Lung (tissue), 12 donors: Measurements from ENCODE around the gene FDXR. TPM values are rescaled to one million over a fixed set of nuclear protein-coding genes. Genes with fewer than 3 reads are reported as not detected.

Experiments used
- ATAC-seq: fragments of 200-7000 bp; cut with Tn5 transposase; one replicate; pipeline ENCODE4 v1.9.1; 2020; ENCODE audit warnings: moderate number of reproducible peaks; ENCODE audit not compliant: insufficient read depth, low FRiP score
- DNase-seq, 3 donors: peaks; one replicate each; pipeline ENCODE4 v3.0.0-alpha.2; 2013 to 2017
- H3K27ac ChIP-seq, 2 donors: one replicate each; pipeline ENCODE4 v1.5.1; 2013; ENCODE audit warnings: mild to moderate bottlenecking in 2 of 2, moderate library complexity in 2 of 2, control low read depth in 1 of 2, inconsistent platforms in 1 of 2, low read depth in 1 of 2, low read length in 1 of 2
- H3K27me3 ChIP-seq, 3 donors: one replicate each; pipeline ENCODE4 v1.5.1; 2013; ENCODE audit warnings: low read length in 2 of 3; ENCODE audit not compliant: control insufficient read depth in 3 of 3, insufficient read depth in 3 of 3
- H3K36me3 ChIP-seq, 4 donors: one replicate each; pipeline ENCODE4 v1.5.1; 2013; ENCODE audit warnings: low read length in 4 of 4, mild to moderate bottlenecking in 1 of 4, moderate library complexity in 1 of 4; ENCODE audit not compliant: control insufficient read depth in 4 of 4, insufficient read depth in 4 of 4
- H3K4me1 ChIP-seq, 5 donors: one replicate each; pipeline ENCODE4 v1.5.1; 2013; ENCODE audit warnings: low read length in 5 of 5, mild to moderate bottlenecking in 2 of 5, moderate library complexity in 1 of 5; ENCODE audit not compliant: control insufficient read depth in 5 of 5, insufficient read depth in 5 of 5
- H3K4me3 ChIP-seq: one replicate; pipeline ENCODE4 v1.5.1; 2013; ENCODE audit warnings: mild to moderate bottlenecking, control low read depth, moderate library complexity
- H3K9ac ChIP-seq, 2 donors: one replicate each; pipeline ENCODE4 v1.5.1; 2013; ENCODE audit warnings: low read length in 2 of 2, control low read depth in 1 of 2; ENCODE audit not compliant: insufficient read depth in 1 of 2
- H3K9me3 ChIP-seq, 4 donors: one replicate each; pipeline ENCODE4 v1.5.1; 2013; ENCODE audit warnings: low read length in 3 of 4, mild to moderate bottlenecking in 1 of 4, moderate library complexity in 1 of 4; ENCODE audit not compliant: control insufficient read depth in 4 of 4, insufficient read depth in 3 of 4
- WGBS, 2 donors: extraction: QIAGEN DNeasy Blood & Tissue Kit; methylation state at CpG; one replicate each; pipeline ENCODE4 v1.1.7; 2013; 5-methylcytosine and 5-hydroxymethylcytosine counted together
- polyA plus RNA-seq, 2 donors: library from polyadenylated mRNA; stranded (reverse); fragments of 200-250 nt; gene quantifications; one replicate each; pipeline ENCODE4 v1.2.1, GENCODE V29; 2013
- total RNA-seq, 2 donors: library from RNA; depleted of rRNA in 1 of 2; stranded (reverse); fragments of >200 nt in 1 of 2; gene quantifications; one replicate each; pipeline ENCODE4 v1.2.1, GENCODE V29; 2014 to 2021
- TF ChIP-seq, protein P1 (sequence below): IDR thresholded peaks from 2 replicates; pipeline ENCODE4 v1.5.1; 2012; ENCODE audit warnings: mild to moderate bottlenecking; ENCODE audit errors: control extremely low read depth, extremely low read depth
- donor health status: control.
- donor health status: control.
- donor health status: Bipolar disorder and iron deficiency.
- donor health status: healthy.
- donor health status: DM: yes; HTN: yes; CAD: no.

Gene FDXR
- total and polyA plus RNA-seq, 4 donors = 7.8 to 17.5 (median 10.7) TPM

DNA sequence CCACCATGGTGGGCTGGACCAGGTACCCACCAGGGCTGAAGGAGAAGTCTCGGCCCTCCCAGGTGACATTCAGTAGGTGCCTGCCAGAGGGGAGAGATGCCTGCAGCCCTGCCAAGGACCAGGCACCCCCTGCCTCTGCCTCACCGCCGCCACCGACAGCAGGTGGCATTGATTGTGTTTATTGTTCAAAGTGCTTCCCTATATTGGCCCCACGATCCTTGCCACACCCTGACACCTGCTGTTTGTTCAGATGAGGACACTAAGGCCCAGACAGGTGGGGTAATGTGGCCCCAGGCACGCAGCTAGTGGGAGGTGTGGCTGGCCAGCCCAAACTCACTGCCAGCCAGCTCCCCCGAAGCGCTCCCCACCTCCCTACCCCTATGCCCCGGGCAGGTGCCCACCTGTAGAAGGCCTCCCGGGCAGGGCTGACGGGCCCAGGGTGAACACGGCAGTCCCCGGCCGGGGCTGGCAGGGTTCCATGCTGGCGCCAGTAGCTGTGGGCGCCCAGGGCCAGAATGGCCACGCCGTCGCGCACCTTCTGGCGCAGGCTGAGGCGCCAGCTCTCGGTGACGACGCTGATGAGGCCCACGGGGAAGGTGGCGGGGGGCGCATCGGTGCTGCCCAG lies 21.1 kb downstream of the FDXR start:
- TF ChIP-seq, protein P1, sequence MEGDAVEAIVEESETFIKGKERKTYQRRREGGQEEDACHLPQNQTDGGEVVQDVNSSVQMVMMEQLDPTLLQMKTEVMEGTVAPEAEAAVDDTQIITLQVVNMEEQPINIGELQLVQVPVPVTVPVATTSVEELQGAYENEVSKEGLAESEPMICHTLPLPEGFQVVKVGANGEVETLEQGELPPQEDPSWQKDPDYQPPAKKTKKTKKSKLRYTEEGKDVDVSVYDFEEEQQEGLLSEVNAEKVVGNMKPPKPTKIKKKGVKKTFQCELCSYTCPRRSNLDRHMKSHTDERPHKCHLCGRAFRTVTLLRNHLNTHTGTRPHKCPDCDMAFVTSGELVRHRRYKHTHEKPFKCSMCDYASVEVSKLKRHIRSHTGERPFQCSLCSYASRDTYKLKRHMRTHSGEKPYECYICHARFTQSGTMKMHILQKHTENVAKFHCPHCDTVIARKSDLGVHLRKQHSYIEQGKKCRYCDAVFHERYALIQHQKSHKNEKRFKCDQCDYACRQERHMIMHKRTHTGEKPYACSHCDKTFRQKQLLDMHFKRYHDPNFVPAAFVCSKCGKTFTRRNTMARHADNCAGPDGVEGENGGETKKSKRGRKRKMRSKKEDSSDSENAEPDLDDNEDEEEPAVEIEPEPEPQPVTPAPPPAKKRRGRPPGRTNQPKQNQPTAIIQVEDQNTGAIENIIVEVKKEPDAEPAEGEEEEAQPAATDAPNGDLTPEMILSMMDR = no peak
- no peaks in the 10 kb centered on the region for H3K36me3 ChIP-seq
- H3K9me3 ChIP-seq = peaks cover 0 to 6% (median 0%) of the 10 kb centered on the region in 4 donors
- peaks cover 6 to 50% (median 29%) of the 10 kb centered on the region in 3 donors for H3K27me3 ChIP-seq
- ATAC-seq (no peak), DNase-seq (no peak)
- H3K4me3 ChIP-seq = no peak overlapping the region
- no peak overlapping the region for H3K9ac ChIP-seq
- H3K27ac ChIP-seq = no peak overlapping the region
- H3K4me1 ChIP-seq = peaks cover 0 to 5% (median 0%) of the 10 kb centered on the region in 5 donors
- WGBS, 2 donors = 65 to 68% methylated on average over 25 to 29 of the region's 29 CpGs

DNA sequence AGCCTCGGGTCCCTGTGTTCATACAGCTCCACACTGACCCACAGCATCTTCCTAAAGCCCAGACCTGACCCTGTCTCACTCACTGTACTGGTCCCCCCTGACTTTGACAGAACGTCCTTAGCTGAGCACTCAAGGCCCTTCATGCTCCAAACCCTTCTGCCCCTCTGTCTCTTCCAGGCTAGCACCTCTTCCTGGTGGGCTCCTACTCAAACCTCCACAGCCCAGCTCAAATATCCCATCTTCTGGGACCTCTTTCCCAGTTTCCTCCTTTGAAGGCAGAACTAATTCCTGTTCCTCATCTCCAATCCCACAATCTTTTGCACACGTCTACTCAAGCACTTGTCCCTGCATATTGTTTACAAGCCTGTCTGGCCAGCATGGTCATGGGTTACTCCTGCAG lies 21.9 kb downstream of the FDXR start:
- TF ChIP-seq, protein P1 = no peak
- no peaks in the 10 kb centered on the region for H3K36me3 ChIP-seq
- peaks cover 0 to 5% (median 0%) of the 10 kb centered on the region in 5 donors for H3K4me1 ChIP-seq
- peaks cover 6 to 44% (median 29%) of the 10 kb centered on the region in 3 donors for H3K27me3 ChIP-seq
- H3K27ac ChIP-seq = no peak overlapping the region
- no peak overlapping the region for H3K9ac ChIP-seq
- 54 to 57% methylated on average over 3 of the region's 3 CpGs for WGBS, 2 donors
- DNase-seq (no peak), ATAC-seq (no peak)
- no peak overlapping the region for H3K4me3 ChIP-seq
- peaks cover 0 to 6% (median 0%) of the 10 kb centered on the region in 4 donors for H3K9me3 ChIP-seq

DNA sequence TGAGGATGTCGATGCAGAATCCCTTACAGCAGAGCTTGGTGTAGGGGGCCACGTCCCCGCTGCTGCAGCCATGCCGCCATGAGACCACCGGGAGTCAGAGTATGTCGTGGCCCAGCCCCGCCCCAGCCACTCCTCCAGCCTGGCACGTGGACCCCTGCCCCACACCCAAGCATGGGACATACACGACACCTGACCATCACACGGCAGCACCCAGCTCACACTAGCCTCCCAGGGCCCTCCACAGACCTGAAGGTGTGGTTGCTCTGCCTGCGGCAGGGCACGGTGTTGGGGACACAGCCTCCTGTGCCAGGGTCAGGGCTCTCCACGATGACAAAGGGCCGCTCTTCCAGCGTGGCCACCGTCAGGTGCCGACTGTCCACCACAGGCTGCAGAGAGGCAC lies 22.5 kb downstream of the FDXR start:
- 83 to 86% methylated on average over 17 of the region's 17 CpGs for WGBS, 2 donors
- DNase-seq (no peak), ATAC-seq (no peak)
- peaks cover 0 to 6% (median 0%) of the 10 kb centered on the region in 4 donors for H3K9me3 ChIP-seq
- H3K4me1 ChIP-seq = peaks cover 0 to 5% (median 0%) of the 10 kb centered on the region in 5 donors
- H3K9ac ChIP-seq = no peak overlapping the region
- H3K36me3 ChIP-seq = no peaks in the 10 kb centered on the region
- peaks cover 6 to 40% (median 24%) of the 10 kb centered on the region in 3 donors for H3K27me3 ChIP-seq
- no peak overlapping the region for H3K4me3 ChIP-seq
- H3K27ac ChIP-seq = no peak overlapping the region
- TF ChIP-seq, protein P1 = no peak
